Endothelial cell of umbilical vein (primary cell): Measurements from ENCODE around the gene GEN1. TPM values are rescaled to one million over a fixed set of nuclear protein-coding genes. Genes with fewer than 3 reads are reported as not detected.

Experiments used
- BruUV-seq: library from RNA; stranded (reverse); fragments of 400-500 nt; replicated peaks from 2 replicates; lab custom pipeline; 2021; lab: Mats Ljungman, UMichigan
- CTCF ChIA-PET: fragments of 300-600, 350-600 bp; sonication (Branson Sonifier 250); formaldehyde crosslinking; loops from one replicate; lab custom pipeline; 2021; ENCODE audit warnings: antibody characterized with exemption, inconsistent platforms; lab: Charles Lee
- POLR2A ChIA-PET: fragments of 300-600, 350-600 bp; sonication (Branson Sonifier 250); formaldehyde crosslinking; loops from one replicate; lab custom pipeline; 2021; ENCODE audit warnings: antibody characterized with exemption, inconsistent platforms; lab: Charles Lee
- DNase-seq: peaks from one replicate; pipeline ENCODE4 v3.0.0-alpha.2; 2011; ENCODE audit warnings: low read depth, low spot score
- FAIRE-seq: peaks from 2 replicates; lab custom pipeline; 2011; peaks lifted over from hg19 to GRCh38; lab: Jason Lieb, UNC
- H2AFZ ChIP-seq: 2 replicates; pipeline ENCODE4 v1.6.0; 2012; ENCODE audit warnings: low read depth, low read length, control low read depth, inconsistent platforms
- H3K27ac ChIP-seq: 2 replicates; pipeline ENCODE4 v1.5.1; 2011; ENCODE audit warnings: low read depth, mild to moderate bottlenecking, control low read depth, low read length, moderate library complexity; ENCODE audit not compliant: insufficient read depth
- H3K27me3 ChIP-seq, 2 experiments: 2 replicates each; pipeline versions ENCODE4 v1.6.0 to v1.6.1; 2011; ENCODE audit warnings: low read length in 2 of 2, mixed read lengths in 1 of 2; ENCODE audit not compliant: control insufficient read depth in 2 of 2, insufficient read depth in 2 of 2
- H3K36me3 ChIP-seq, 2 experiments: 2 replicates in 1 of 2; 3 replicates in 1 of 2; pipeline ENCODE4 v1.5.1; 2011; ENCODE audit warnings: low read length in 2 of 2, mild to moderate bottlenecking in 1 of 2, moderate library complexity in 1 of 2; ENCODE audit not compliant: control insufficient read depth in 2 of 2, insufficient read depth in 2 of 2; ENCODE audit errors: extremely low read depth in 1 of 2
- H3K4me1 ChIP-seq: 3 replicates; pipeline ENCODE4 v1.5.1; 2011; ENCODE audit warnings: mild to moderate bottlenecking, low read length; ENCODE audit not compliant: control insufficient read depth, insufficient read depth; ENCODE audit errors: extremely low read depth
- H3K4me2 ChIP-seq: 2 replicates; pipeline ENCODE4 v1.6.1; 2011; ENCODE audit warnings: low read length, control low read depth, mixed read lengths; ENCODE audit not compliant: insufficient read depth
- H3K4me3 ChIP-seq, 3 experiments: fragments of 200-600 bp in 1 of 3; sonication (generic), shearing (Covaris generic) in 1 of 3; replicated peaks in 1 of 3; 2 replicates each; pipeline ENCODE4 v1.5.1; 2011 to 2016; ENCODE audit warnings: control low read depth in 3 of 3, low read length in 3 of 3, mild to moderate bottlenecking in 2 of 3, inconsistent platforms in 1 of 3, low read depth in 1 of 3, moderate library complexity in 1 of 3; ENCODE audit not compliant: insufficient read depth in 1 of 3
- H3K79me2 ChIP-seq: 2 replicates; pipeline ENCODE4 v1.6.0; 2012; ENCODE audit warnings: low read length, inconsistent platforms; ENCODE audit not compliant: control insufficient read depth, insufficient read depth
- H3K9ac ChIP-seq: replicated peaks from 2 replicates; pipeline ENCODE3; 2011; ENCODE audit warnings: low read length, control low read depth; ENCODE audit not compliant: insufficient read depth; ENCODE audit errors: extremely low read depth
- H3K9me1 ChIP-seq: replicated peaks from 3 replicates; pipeline ENCODE4 v1.6.0; 2011; ENCODE audit warnings: mild to moderate bottlenecking, low read length; ENCODE audit not compliant: control insufficient read depth, insufficient read depth; ENCODE audit errors: extremely low read depth
- H3K9me3 ChIP-seq: replicated peaks from 2 replicates; pipeline ENCODE4 v1.5.1; 2012; ENCODE audit warnings: low read length, inconsistent platforms; ENCODE audit not compliant: control insufficient read depth, insufficient read depth
- H4K20me1 ChIP-seq: replicated peaks from 2 replicates; pipeline ENCODE3; 2011; ENCODE audit warnings: mild to moderate bottlenecking, low read length; ENCODE audit not compliant: control insufficient read depth, insufficient read depth; ENCODE audit errors: extremely low read depth
- CTCF ChIP-seq, 2 donors: IDR thresholded peaks; 1 replicate in 1 of 2; 2 replicates in 1 of 2; pipeline ENCODE4 v1.5.1; 2011; ENCODE audit warnings: low read length in 2 of 2, mild to moderate bottlenecking in 2 of 2, moderate library complexity in 2 of 2, control low read depth in 1 of 2, inconsistent platforms in 1 of 2, low read depth in 1 of 2; ENCODE audit not compliant: insufficient read depth in 1 of 2; ENCODE audit errors: extremely low read depth in 1 of 2
- EZH2 ChIP-seq: IDR thresholded peaks from 2 replicates; pipeline ENCODE4 v1.6.1; 2012; ENCODE audit warnings: borderline replicate concordance, low read depth, mild to moderate bottlenecking, moderate library complexity, low read length, inconsistent platforms; ENCODE audit not compliant: severe bottlenecking
- FOS ChIP-seq: IDR thresholded peaks from 2 replicates; pipeline ENCODE4 v1.6.1; 2011; ENCODE audit warnings: mild to moderate bottlenecking, low read length, moderate library complexity, borderline replicate concordance; ENCODE audit not compliant: insufficient read depth
- GATA2 ChIP-seq: IDR thresholded peaks from 2 replicates; pipeline ENCODE4 v1.7.0; 2011; ENCODE audit warnings: low read depth, mild to moderate bottlenecking, moderate library complexity, mixed read lengths, low read length; ENCODE audit not compliant: insufficient read length, insufficient read depth
- JUN ChIP-seq: IDR thresholded peaks from 2 replicates; pipeline ENCODE4 v1.6.1; 2011; ENCODE audit warnings: borderline replicate concordance, low read depth; ENCODE audit not compliant: insufficient read length, insufficient read depth
- MAX ChIP-seq: IDR thresholded peaks from 2 replicates; pipeline ENCODE4 v1.6.1; 2011; ENCODE audit not compliant: insufficient read depth, insufficient read length
- MYC ChIP-seq: IDR thresholded peaks from one replicate; pipeline ENCODE4 v1.6.1; 2011; ENCODE audit warnings: mild to moderate bottlenecking, low read depth, low read length
- POLR2A ChIP-seq: IDR thresholded peaks from 2 replicates; pipeline ENCODE4 v1.6.1; 2012; ENCODE audit warnings: low read depth, mild to moderate bottlenecking, control low read depth, low read length
- POLR2AphosphoS5 ChIP-seq: IDR thresholded peaks from 2 replicates; pipeline ENCODE4 v1.6.1; 2012; ENCODE audit warnings: low read depth, mild to moderate bottlenecking, control low read depth, low read length, moderate library complexity; ENCODE audit not compliant: insufficient read depth
- dilution Hi-C: fragments of 300-500 bp; cut with MboI; formaldehyde crosslinking; loops from one replicate; pipeline ENCODE4 v1.15.0; 2019; ENCODE audit warnings: low sequenced_read_pairs; ENCODE audit not compliant: extremely low pct_ligation_motif_present
- intact Hi-C: fragments of 100-400 bp; cut with micrococcal nuclease; formaldehyde crosslinking; loops from one replicate; pipeline ENCODE4 v1.10.0; 2022
- polyA plus RNA-seq, 4 experiments: library from polyadenylated mRNA; depleted of rRNA in 3 of 4; stranded (reverse) in 3 of 4; unstranded in 1 of 4; fragments of >200 nt; gene quantifications; 2 replicates each; pipeline versions ENCODE4 v1.2.1 to v1.2.3, GENCODE V29; 2011 to 2012; ENCODE audit warnings: missing spikeins in 1 of 4
- total RNA-seq: library from RNA; stranded (reverse); gene quantifications from 2 replicates; pipeline ENCODE4 v1.2.3, GENCODE V29; 2021

GEN1 gene
- total and polyA plus RNA-seq, 2 donors (not counting 3 experiments of a cell fraction or from before 2014, with no cell fraction given) = 8.1 to 29.6 TPM

GRCh38 chr2:17780546-17780945 is 26.6 kb downstream of the GEN1 start:
- dilution Hi-C loops = no loop called here
- no peak overlapping the region for H3K9ac ChIP-seq
- peaks cover 0 to 5% of the 10 kb centered on the region in 2 experiments for H3K36me3 ChIP-seq
- H3K4me3 ChIP-seq = no peak overlapping the region
- DNase-seq (no peak), FAIRE-seq (no peak)
- BruUV-seq = no TSS peak
- no peaks in the 10 kb centered on the region for H3K79me2 ChIP-seq
- ChIA-PET CTCF (interaction anchor here (1.8 to 2.0 kb wide), 2 partner anchors 10 to 134 kb away, joined by 4 to 5 read pairs; no protein-coding TSS in a partner anchor), POLR2A (no interaction called here)
- TF ChIP-seq JUN = no peak
- no peak for TF ChIP-seq GATA2
- no peaks in the 10 kb centered on the region for H3K4me1 ChIP-seq
- H3K9me1 ChIP-seq = no peaks in the 10 kb centered on the region
- intact Hi-C loops = no loop called here
- H3K27ac ChIP-seq = no peak overlapping the region
- no peaks in the 10 kb centered on the region for H3K27me3 ChIP-seq
- no peaks in the 10 kb centered on the region for H3K9me3 ChIP-seq
- H2AFZ ChIP-seq = no peak overlapping the region
- H4K20me1 ChIP-seq = no peaks in the 10 kb centered on the region
- H3K4me2 ChIP-seq = no peak overlapping the region

GRCh38 chr2:17781482-17781881 is 27.5 kb downstream of the GEN1 start:
- intact Hi-C loops = no loop called here
- ChIA-PET CTCF (interaction anchor here (1.8 kb wide), 1 partner anchor 135 kb away, joined by 5 read pairs; no protein-coding TSS in a partner anchor), POLR2A (no interaction called here)
- BruUV-seq = no TSS peak
- H3K36me3 ChIP-seq = peaks cover 0 to 5% of the 10 kb centered on the region in 2 experiments
- no peak for TF ChIP-seq CTCF (IDR thresholded peaks at IDR 0.05; ENCODE audit: extremely low read depth in 1 of 2, insufficient read depth in 1 of 2, low read depth in 1 of 2, low read length in 2 of 2)
- no peak for TF ChIP-seq MYC
- TF ChIP-seq JUN = no peak
- no peak for TF ChIP-seq MAX
- TF ChIP-seq POLR2A = no peak
- TF ChIP-seq EZH2 = no peak
- TF ChIP-seq FOS = no peak
- no peak for TF ChIP-seq POLR2AphosphoS5
- no peak for TF ChIP-seq GATA2
- H3K79me2 ChIP-seq = no peaks in the 10 kb centered on the region
- H4K20me1 ChIP-seq = no peaks in the 10 kb centered on the region
- no peak overlapping the region for H3K27ac ChIP-seq
- dilution Hi-C loops = no loop called here
- no peak overlapping the region for H2AFZ ChIP-seq
- H3K27me3 ChIP-seq = no peaks in the 10 kb centered on the region
- H3K4me1 ChIP-seq = no peaks in the 10 kb centered on the region
- H3K4me3 ChIP-seq = no peak overlapping the region
- no peaks in the 10 kb centered on the region for H3K9me1 ChIP-seq
- no peak overlapping the region for H3K9ac ChIP-seq
- H3K9me3 ChIP-seq = no peaks in the 10 kb centered on the region
- H3K4me2 ChIP-seq = no peak overlapping the region
- DNase-seq = no peak
- FAIRE-seq = no peak
